ENCODE measurements around the gene ZNF324.

- TF ChIP-seq CTCF (IDR thresholded peaks at IDR 0.05) (no peak), POLR2A (IDR thresholded peaks at IDR 0.05) (no peak), POLR2AphosphoS5 (IDR thresholded peaks at IDR 0.05) (no peak), EP300 (IDR thresholded peaks at IDR 0.05) (no peak)
Measured at GRCh38 chr19:58516964-58517833, 50.3 kb downstream of the ZNF324 start.

All from upper lobe of left lung (tissue), 4 donors.